HG02588 (cell line): ENCODE measurements around the gene BRINP3.
"Not testable (repeated sequence)": the region's sequence is repeated elsewhere in the genome, so short reads cannot be mapped to it uniquely, and the experiment has no call there.

Experiments
- ATAC-seq: cut with Tn5 transposase; IDR thresholded peaks from one replicate; pipeline ENCODE4 v1.9.1; 2021; ENCODE audit warnings: mild to moderate bottlenecking, moderate library complexity; ENCODE audit not compliant: unreplicated experiment

The BRINP3 gene

GRCh38 chr1:190126728-190127127, 350.9 kb downstream of the BRINP3 start:
- ATAC-seq = no peak

DNA sequence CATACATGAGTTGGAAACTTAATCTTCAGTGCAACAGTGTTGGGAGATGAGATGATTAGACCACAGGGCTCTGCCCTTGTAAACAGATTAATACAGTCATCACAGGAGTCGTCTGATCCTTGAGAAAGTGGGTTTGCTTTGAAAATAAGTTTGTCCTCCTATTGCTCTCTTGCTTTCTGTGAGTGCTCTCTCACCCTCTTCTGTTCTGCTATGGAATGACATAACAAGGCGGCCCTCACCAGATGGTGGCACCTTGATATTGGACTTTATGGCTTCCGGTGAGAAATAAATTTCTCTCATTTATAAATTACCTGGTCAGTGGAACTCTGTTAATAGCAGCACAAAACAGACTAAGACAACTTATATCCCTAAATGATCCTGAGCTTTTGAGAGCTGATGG, 353.6 kb downstream of the BRINP3 start:
- ATAC-seq = no peak

GRCh38 chr1:190120564-190120963, 357.1 kb downstream of the BRINP3 start:
- ATAC-seq = not testable (repeated sequence)

DNA sequence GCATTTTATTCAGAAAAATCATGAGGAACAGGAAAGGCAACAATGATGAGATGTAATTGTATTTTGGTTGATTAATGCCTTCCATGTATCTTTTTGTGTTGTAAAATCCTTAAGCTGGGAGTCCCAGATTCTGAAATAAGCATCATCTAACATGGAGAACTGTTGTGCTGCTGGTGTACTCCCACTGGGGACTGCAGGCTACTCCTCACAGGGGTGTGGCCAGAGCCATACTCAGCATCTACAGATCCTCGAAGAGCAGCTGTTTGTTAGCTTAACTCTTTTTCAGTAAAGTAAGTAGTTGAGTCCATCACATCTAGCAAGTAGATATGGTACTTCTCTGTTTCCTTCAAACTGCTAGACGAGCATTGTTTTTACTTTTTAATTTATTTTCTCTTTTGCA, 358.0 kb downstream of the BRINP3 start:
- no peak for ATAC-seq

DNA sequence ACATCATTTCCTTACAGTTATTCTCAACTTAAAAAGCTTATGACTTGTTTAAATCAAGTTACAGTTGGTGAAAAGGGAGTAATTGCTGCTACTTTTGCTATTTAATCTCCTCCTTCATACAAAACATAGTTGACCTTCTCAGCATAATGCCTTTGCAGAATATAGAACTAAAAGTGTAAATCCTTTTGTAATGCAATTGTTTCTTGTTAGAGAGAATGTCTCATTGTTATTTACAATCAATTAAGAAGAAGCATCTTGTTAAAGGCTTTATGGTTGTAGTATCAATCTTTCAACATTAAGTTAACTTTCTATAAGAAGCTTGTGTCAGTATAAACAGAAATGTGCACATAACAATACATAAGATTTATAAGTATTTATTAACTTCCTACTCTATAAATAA, 360.7 kb downstream of the BRINP3 start:
- no peak for ATAC-seq

GRCh38 chr1:190104961-190105360, 372.7 kb downstream of the BRINP3 start:
- no peak for ATAC-seq

DNA sequence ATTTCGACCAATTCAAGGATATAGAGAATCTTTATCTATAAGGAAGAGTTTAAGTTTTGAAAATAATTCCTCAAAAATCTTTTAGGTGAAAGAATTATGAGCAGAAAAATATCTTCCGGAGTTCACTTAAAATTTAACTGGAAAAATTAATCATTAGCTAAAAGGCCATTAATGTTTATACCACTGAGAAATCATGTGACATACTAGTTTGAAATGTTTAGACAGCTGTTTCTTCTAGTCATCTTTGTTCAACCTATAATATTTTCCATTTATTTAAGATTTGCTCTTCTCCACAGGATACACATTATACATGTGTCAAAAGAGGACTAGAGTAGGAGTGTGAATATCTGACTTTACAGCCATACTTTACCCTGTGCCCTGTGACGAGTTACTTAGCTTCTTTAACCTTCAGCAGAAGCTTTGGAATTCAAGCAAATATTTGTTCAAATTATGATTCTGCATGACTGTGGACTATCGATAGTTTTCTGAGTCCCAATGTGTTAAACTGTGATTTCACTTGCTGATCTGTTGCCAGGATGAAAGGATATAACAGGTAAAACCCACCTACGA, 374.8 kb downstream of the BRINP3 start:
- ATAC-seq = no peak

- no peak for ATAC-seq
Measured at GRCh38 chr1:190101756-190102155, 375.9 kb downstream of the BRINP3 start.

DNA sequence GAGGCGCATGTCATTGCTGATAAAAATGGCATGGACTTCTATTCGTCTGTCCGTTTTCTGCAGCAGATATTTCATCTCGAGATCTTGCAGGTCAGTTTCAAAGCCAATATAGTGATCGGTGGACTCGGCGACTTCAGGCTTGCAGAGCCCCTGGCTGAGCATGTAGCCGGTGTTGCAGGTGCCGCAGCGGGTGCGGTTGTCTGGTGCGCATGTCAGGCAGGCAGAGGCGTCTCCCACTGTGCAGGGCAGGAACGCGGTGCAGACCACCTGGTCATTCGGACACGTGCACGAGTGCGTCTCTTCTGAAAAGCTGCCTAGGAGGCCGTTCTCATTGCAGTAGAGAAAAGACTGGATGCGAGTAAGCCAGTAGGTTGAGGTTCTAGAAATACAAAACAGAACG, 378.9 kb downstream of the BRINP3 start:
- no peak for ATAC-seq

DNA sequence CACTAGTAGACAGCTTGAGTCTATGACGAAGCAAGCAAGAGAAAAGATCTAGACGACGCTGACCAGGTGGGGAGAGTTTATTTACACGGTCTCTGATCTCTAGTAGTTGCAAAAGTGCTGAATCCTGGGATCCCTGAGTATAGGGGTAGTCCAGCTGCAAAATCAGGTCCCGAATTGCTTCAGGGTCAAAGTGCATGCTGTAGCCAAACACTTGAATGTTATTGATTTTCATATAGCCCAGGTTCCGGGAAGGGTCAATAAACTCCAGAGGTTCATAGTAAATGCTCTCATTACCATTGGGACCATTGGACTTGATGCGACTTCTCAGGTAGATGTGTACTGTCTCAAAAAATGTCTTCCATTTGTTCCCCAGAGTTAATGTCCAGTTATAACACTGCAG, 379.6 kb downstream of the BRINP3 start:
- ATAC-seq = no peak

GRCh38 chr1:190095596-190095995, 382.1 kb downstream of the BRINP3 start:
- ATAC-seq = no peak

GRCh38 chr1:190084552-190084951, 393.1 kb downstream of the BRINP3 start:
- ATAC-seq = no peak

GRCh38 chr1:190068304-190068703, 409.4 kb downstream of the BRINP3 start:
- no peak for ATAC-seq

- ATAC-seq = no peak
Measured at GRCh38 chr1:190067592-190067991, 410.1 kb downstream of the BRINP3 start.

GRCh38 chr1:190066011-190066410, 411.7 kb downstream of the BRINP3 start:
- ATAC-seq = no peak

DNA sequence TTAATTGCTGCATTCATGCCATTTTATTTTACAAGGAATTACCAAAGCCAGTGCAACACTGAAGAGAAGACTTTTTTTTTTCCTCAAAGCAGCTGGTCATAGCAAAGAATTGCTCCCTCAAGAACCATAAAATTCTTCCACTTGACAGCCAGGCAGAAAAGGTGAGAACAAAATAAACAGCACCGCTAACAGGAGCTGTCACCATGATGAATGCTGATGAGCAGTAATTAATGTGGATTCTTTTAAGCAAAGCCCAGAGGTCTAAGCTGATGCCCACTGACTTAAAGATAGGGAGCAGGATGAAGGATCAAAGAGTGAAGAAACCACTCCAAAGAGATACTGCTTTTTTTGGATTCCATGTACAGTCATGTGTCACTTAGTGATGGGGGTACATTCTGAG, 428.4 kb downstream of the BRINP3 start:
- no peak for ATAC-seq
